Activated CD8-positive, alpha-beta T cell treated with anti-CD3 and anti-CD28 coated beads for 36 hours (primary cell): ENCODE data around the gene TMUB1. TPM values are rescaled to one million over a fixed set of nuclear protein-coding genes. Genes with fewer than 3 reads are reported as not detected.

ENCODE experiments used
- ATAC-seq: fragments of 200-7000 bp; cut with Tn5 transposase; one replicate; pipeline ENCODE4 v1.10.0; 2021; ENCODE audit warnings: mild to moderate bottlenecking, moderate library complexity
- CTCF ChIA-PET: fragments of 350-600 bp; sonication (Branson Sonifier 250); formaldehyde crosslinking; loops from one replicate; lab custom pipeline; 2021; ENCODE audit warnings: antibody characterized with exemption; lab: Charles Lee
- POLR2A ChIA-PET: fragments of 350-600 bp; sonication (Branson Sonifier 250); formaldehyde crosslinking; loops from one replicate; lab custom pipeline; 2021; ENCODE audit warnings: antibody characterized with exemption; lab: Charles Lee
- DNase-seq: peaks from one replicate; pipeline ENCODE4 v3.0.0-alpha.2; 2020
- H3K27ac Mint-ChIP-seq: one replicate; pipeline ENCODE4 v1.8.0; 2021; ENCODE audit warnings: mild to moderate bottlenecking, mixed read lengths
- H3K27me3 Mint-ChIP-seq: one replicate; pipeline ENCODE4 v1.8.0; 2021; ENCODE audit warnings: mixed read lengths
- H3K36me3 Mint-ChIP-seq: one replicate; pipeline ENCODE4 v1.8.0; 2021; ENCODE audit warnings: low read depth, mixed read lengths
- H3K4me1 Mint-ChIP-seq: one replicate; pipeline ENCODE4 v1.8.0; 2021; ENCODE audit warnings: low read depth, mixed read lengths
- H3K4me3 Mint-ChIP-seq: one replicate; pipeline ENCODE4 v1.8.0; 2021; ENCODE audit warnings: mild to moderate bottlenecking, moderate library complexity, mixed read lengths
- H3K9me3 Mint-ChIP-seq: one replicate; pipeline ENCODE4 v1.8.0; 2021; ENCODE audit warnings: mixed read lengths
- CTCF ChIP-seq: fragments of 200-600 bp; IDR thresholded peaks from one replicate; pipeline ENCODE4 v1.8.0; 2022; ENCODE audit warnings: antibody characterized with exemption, mild to moderate bottlenecking
- intact Hi-C: fragments of 100-400 bp; cut with micrococcal nuclease; formaldehyde crosslinking; loops from one replicate; pipeline ENCODE4 v1.10.0; 2022
- total RNA-seq, 2 experiments: library from RNA; stranded (reverse); gene quantifications; one replicate each; pipeline ENCODE4 v1.2.3, GENCODE V29; 2021

TMUB1 gene
- total RNA-seq, 2 experiments from 2014 or later = 59.7 to 64.2 TPM

DNA sequence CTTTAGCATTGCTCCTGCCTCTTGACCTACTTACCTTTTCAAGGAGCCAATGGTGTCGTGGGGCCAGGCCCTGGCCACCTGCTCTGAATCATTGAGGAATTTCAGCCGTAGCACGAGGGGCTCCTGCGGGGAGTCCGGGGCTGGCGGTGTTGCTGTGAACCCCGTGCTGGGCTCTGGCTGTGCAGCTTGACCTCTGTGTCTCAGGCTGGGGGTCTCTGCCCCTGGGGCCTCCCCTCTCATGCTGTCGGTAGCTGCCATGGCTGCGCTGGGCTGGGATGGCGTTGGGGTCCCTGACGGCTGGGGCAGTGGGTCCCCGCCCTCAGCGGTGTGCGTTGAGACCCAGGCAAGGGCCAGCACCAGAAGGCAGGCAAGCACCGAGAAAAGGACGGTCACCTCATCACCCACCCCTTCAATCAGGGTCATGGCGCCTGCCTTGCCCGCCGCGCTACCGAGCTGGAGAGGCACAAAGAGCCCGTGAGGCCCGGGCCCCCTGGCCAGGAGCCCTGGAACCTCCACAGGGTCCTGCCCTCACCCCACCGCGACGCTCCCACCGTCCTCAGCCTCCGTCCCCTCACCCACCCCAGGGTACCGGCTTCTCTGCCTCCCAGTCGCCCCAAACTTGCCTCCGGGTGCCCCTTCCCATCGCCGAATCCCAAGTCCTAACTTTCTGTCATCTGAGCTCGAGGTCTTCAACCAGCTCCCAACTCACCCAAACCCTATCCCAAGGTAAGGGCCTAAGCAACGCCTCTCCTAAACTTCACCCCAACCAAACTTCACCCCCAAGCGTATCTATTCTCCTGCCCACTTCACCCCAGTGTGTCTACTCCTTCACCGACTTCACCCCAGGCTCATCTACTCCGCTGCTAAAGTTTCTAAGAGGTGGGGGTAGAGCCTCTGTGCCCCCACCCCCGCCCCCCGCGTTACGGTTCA, 887 bp downstream of the TMUB1 start:
- intact Hi-C loops = loop anchor here (2.0 kb wide), 1 partner anchor 24 kb away; the partner anchor contains the start of gene SLC4A2
- TF ChIP-seq CTCF = no peak
- ATAC-seq (no peak), DNase-seq (no peak)
- POLR2A ChIA-PET = interaction anchor here (0.7 to 1.3 kb wide), 2 partner anchors 44 to 74 kb away, joined by 3 to 4 read pairs; no protein-coding TSS in a partner anchor
- Mint-ChIP-seq H3K4me1 (peaks cover 38% of the 10 kb centered on the region), H3K27me3 (peaks cover 14% of the 10 kb centered on the region), H3K27ac (peak overlapping the region; percentile 95), H3K36me3 (peaks cover 18% of the 10 kb centered on the region), H3K9me3 (no peaks in the 10 kb centered on the region), H3K4me3 (peak overlapping the region; percentile 99)
- CTCF ChIA-PET = interaction anchor here (1.0 to 3.7 kb wide), 5 partner anchors 22 to 120 kb away, joined by 3 to 38 read pairs (median 3); no protein-coding TSS in a partner anchor

DNA sequence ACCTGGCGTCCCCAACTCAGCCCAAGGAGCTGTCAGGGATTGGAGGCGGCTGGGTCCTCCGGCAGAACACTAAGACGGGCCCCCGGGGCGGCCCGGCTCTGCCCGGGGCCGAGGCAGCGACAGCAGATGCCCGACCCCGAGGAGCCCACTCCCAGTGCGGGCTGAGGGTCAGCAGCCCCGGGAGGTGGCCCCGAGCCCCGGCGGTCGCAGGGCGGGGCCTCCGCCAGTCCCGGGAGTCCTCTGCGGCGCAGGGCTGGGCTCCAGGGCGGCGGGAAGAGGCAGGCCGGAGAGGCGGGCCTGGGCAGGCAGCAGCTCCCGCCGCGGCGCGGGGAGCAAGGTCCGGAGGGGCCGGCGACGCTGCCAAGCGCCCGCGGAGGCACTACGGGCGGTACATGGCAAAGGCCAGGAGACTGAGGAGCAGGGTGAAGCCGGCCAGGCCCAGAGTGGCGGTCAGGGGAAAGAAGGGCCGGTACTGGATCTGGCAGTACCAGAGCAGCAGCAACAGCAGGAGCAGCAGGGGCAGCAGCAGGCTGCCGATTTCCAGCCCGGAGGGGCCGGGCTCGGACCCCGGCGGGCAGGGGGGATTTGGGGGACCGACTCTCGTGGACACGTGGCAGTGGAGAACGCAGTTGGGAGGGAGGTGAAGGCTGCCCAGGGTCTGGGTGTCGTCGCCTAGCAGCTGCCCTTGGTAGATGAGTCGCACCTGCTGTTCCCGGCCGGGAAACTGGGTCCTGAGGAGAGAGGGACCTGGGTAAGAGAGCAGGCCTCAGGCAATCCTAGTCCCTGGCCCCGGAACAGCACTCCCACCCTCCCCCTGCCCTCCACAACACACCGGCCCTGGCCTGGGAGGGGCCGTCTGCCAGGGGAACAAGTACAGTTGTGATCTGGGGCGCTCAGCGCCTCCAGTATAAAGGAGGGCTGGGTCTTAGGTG, 1.9 kb downstream of the TMUB1 start:
- H3K27me3 Mint-ChIP-seq = peaks cover 13% of the 10 kb centered on the region
- DNase-seq = no peak
- CTCF ChIA-PET = interaction anchor here (1.0 to 3.7 kb wide), 4 partner anchors 9 to 64 kb away, joined by 3 to 38 read pairs (median 4); no protein-coding TSS in a partner anchor
- POLR2A ChIA-PET = interaction anchor here (1.2 kb wide), 1 partner anchor 13 kb away, joined by 3 read pairs; no protein-coding TSS in a partner anchor
- H3K36me3 Mint-ChIP-seq = peaks cover 18% of the 10 kb centered on the region
- peaks cover 39% of the 10 kb centered on the region for H3K4me1 Mint-ChIP-seq
- H3K9me3 Mint-ChIP-seq = no peaks in the 10 kb centered on the region
- no peak for ATAC-seq
- TF ChIP-seq CTCF = no peak
- H3K4me3 Mint-ChIP-seq = peak overlapping the region; percentile 99
- intact Hi-C loops = loop anchor here (2.0 kb wide), 1 partner anchor 23 kb away; the partner anchor contains the start of gene SLC4A2
- peak overlapping the region; percentile 76 for H3K27ac Mint-ChIP-seq

GRCh38 chr7:151080522-151081169, 2.6 kb downstream of the TMUB1 start, which contains the start of gene FASTK:
FASTK (minus strand) TSS chr7:151080809; CDS start chr7:151080766, 43 bp downstream.
- peaks cover 37% of the 10 kb centered on the region for H3K4me1 Mint-ChIP-seq
- intact Hi-C loops = no loop called here
- H3K36me3 Mint-ChIP-seq = peaks cover 21% of the 10 kb centered on the region
- H3K27me3 Mint-ChIP-seq = peaks cover 10% of the 10 kb centered on the region
- peak; percentile 92 for DNase-seq
- peak within 1 kb of the TSS; percentile 99 for H3K4me3 Mint-ChIP-seq
- POLR2A ChIA-PET = interaction anchor here (1.2 kb wide), 1 partner anchor 12 kb away, joined by 3 read pairs; no protein-coding TSS in a partner anchor
- peak; percentile 86 for ATAC-seq
- CTCF ChIA-PET = interaction anchor here (0.7 to 1.2 kb wide), 4 partner anchors 10 to 63 kb away, joined by 3 to 6 read pairs (median 3); no protein-coding TSS in a partner anchor
- peak within 1 kb of the TSS; percentile 80 for H3K27ac Mint-ChIP-seq
- no peak for TF ChIP-seq CTCF
- no peaks in the 10 kb centered on the region for H3K9me3 Mint-ChIP-seq

- intact Hi-C loops = no loop called here
- Mint-ChIP-seq H3K9me3 (no peaks in the 10 kb centered on the region), H3K27ac (peak overlapping the region; percentile 80), H3K4me1 (peaks cover 33% of the 10 kb centered on the region), H3K4me3 (peak overlapping the region; percentile 83), H3K36me3 (peaks cover 21% of the 10 kb centered on the region), H3K27me3 (peaks cover 4% of the 10 kb centered on the region)
- TF ChIP-seq CTCF = peak; percentile 8
- peak; percentile 0 for ATAC-seq
- ChIA-PET POLR2A (interaction anchor here (1.2 kb wide), 1 partner anchor 11 kb away, joined by 3 read pairs; no protein-coding TSS in a partner anchor), CTCF (interaction anchor here (0.7 to 1.2 kb wide), 4 partner anchors 11 to 63 kb away, joined by 3 to 6 read pairs (median 3); no protein-coding TSS in a partner anchor)
- no peak for DNase-seq
These were observed 3.2 kb downstream of the TMUB1 start for GRCh38 chr7:151080067-151080521.
